GM06990 (cell line): Measurements from ENCODE around the gene ZNF334.

Experiments
- DNase-seq: peaks from one replicate; pipeline ENCODE4 v3.0.0-alpha.2; 2011; ENCODE audit not compliant: insufficient read length; ENCODE audit errors: extremely low read depth
- H3K27me3 ChIP-seq: replicated peaks from 2 replicates; pipeline ENCODE4 v1.6.0; 2011; ENCODE audit warnings: low read length; ENCODE audit not compliant: control insufficient read depth, insufficient read depth
- H3K36me3 ChIP-seq: 2 replicates; pipeline ENCODE4 v1.5.1; 2011; ENCODE audit warnings: low read length; ENCODE audit not compliant: control insufficient read depth, insufficient read depth
- H3K4me3 ChIP-seq: replicated peaks from 2 replicates; pipeline ENCODE4 v1.5.1; 2011; ENCODE audit warnings: low read depth, mild to moderate bottlenecking, control low read depth, low read length
- TF ChIP-seq, protein P1 (sequence below): IDR thresholded peaks from 2 replicates; pipeline ENCODE4 v1.5.1; 2011; ENCODE audit warnings: low read length, control low read depth, mild to moderate bottlenecking, inconsistent platforms; ENCODE audit not compliant: insufficient read depth, poor library complexity, severe bottlenecking

Gene ZNF334

GRCh38 chr20:46547995-46548394 lies 34.6 kb upstream of the ZNF334 start:
- H3K4me3 ChIP-seq, result no peak overlapping the region
- no peaks in the 10 kb centered on the region for H3K27me3 ChIP-seq
- no peaks in the 10 kb centered on the region for H3K36me3 ChIP-seq

GRCh38 chr20:46546936-46547335 lies 33.6 kb upstream of the ZNF334 start:
- H3K27me3 ChIP-seq, result no peaks in the 10 kb centered on the region
- DNase-seq, result no peak
- TF ChIP-seq, protein P1, sequence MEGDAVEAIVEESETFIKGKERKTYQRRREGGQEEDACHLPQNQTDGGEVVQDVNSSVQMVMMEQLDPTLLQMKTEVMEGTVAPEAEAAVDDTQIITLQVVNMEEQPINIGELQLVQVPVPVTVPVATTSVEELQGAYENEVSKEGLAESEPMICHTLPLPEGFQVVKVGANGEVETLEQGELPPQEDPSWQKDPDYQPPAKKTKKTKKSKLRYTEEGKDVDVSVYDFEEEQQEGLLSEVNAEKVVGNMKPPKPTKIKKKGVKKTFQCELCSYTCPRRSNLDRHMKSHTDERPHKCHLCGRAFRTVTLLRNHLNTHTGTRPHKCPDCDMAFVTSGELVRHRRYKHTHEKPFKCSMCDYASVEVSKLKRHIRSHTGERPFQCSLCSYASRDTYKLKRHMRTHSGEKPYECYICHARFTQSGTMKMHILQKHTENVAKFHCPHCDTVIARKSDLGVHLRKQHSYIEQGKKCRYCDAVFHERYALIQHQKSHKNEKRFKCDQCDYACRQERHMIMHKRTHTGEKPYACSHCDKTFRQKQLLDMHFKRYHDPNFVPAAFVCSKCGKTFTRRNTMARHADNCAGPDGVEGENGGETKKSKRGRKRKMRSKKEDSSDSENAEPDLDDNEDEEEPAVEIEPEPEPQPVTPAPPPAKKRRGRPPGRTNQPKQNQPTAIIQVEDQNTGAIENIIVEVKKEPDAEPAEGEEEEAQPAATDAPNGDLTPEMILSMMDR, result no peak
- H3K36me3 ChIP-seq, result no peaks in the 10 kb centered on the region
- H3K4me3 ChIP-seq, result no peak overlapping the region

More at GRCh38 chr20:46547995-46548394, 34.6 kb upstream of the ZNF334 start:
- no peak for DNase-seq
- TF ChIP-seq, protein P1, result no peak

- TF ChIP-seq, protein P1, result no peak
- Histone ChIP-seq H3K27me3 (no peaks in the 10 kb centered on the region), H3K4me3 (no peak overlapping the region), H3K36me3 (no peaks in the 10 kb centered on the region)
- DNase-seq, result no peak
Measured at GRCh38 chr20:46546298-46546697, 32.9 kb upstream of the ZNF334 start.

- TF ChIP-seq, protein P1, result no peak
- no peak for DNase-seq
- no peaks in the 10 kb centered on the region for H3K27me3 ChIP-seq
- no peak overlapping the region for H3K4me3 ChIP-seq
- no peaks in the 10 kb centered on the region for H3K36me3 ChIP-seq
Measured at GRCh38 chr20:46545827-46546138, 32.4 kb upstream of the ZNF334 start.

GRCh38 chr20:46545077-46545826 lies 31.9 kb upstream of the ZNF334 start:
- Histone ChIP-seq H3K36me3 (no peaks in the 10 kb centered on the region), H3K4me3 (no peak overlapping the region), H3K27me3 (no peaks in the 10 kb centered on the region)
- no peak for DNase-seq
- TF ChIP-seq, protein P1, result no peak

DNA sequence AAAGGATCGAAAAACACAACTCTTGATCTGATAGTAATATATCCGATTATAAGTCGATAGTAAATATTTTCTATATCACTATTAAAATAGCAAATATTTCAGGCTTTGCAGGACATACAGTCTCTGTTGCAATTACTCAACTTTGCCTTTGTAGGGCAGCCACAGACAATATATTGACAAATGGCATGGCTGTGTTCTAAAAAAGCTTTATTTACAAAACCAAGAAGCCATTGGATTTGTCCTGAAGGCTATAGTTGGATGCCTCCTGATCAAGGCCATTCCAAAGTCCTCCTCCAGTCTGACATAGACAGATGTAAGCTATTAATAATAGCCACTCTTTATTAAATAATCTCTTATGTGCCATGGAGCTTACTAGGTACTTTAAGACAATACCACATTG lies 31.2 kb upstream of the ZNF334 start:
- no peaks in the 10 kb centered on the region for H3K36me3 ChIP-seq
- H3K4me3 ChIP-seq, result no peak overlapping the region
- no peak for DNase-seq
- TF ChIP-seq, protein P1, result no peak
- H3K27me3 ChIP-seq, result no peaks in the 10 kb centered on the region
